K562 (cell line): ENCODE measurements around the gene HAP1. TPM values are rescaled to one million over a fixed set of nuclear protein-coding genes. Genes with fewer than 3 reads are reported as not detected.

Experiments
- ATF3 ChIP-seq, 2 experiments: fragments of 450-650 bp in 1 of 2; sonication (generic) in 1 of 2; formaldehyde crosslinking in 1 of 2; IDR thresholded peaks in 1 of 2; conservative IDR thresholded peaks in 1 of 2; 2 replicates each; pipeline versions ENCODE4 v1.6.1 to v1.8.1; 2016 to 2023; ENCODE audit warnings: mild to moderate bottlenecking in 2 of 2, moderate library complexity in 2 of 2, inconsistent platforms in 1 of 2, missing genetic modification reagents in 1 of 2
- LEF1 ChIP-seq: fragments of 450-650 bp; IDR thresholded peaks from 2 replicates; pipeline ENCODE4 v1.6.1; 2016; ENCODE audit warnings: mild to moderate bottlenecking
- PCBP1 ChIP-seq: fragments of 200-400 bp; formaldehyde crosslinking; IDR thresholded peaks from 2 replicates; pipeline ENCODE4 v1.6.1; 2018; ENCODE audit warnings: mild to moderate bottlenecking, low read depth, low read length; ENCODE audit not compliant: poor library complexity, severe bottlenecking
- REST ChIP-seq, 2 experiments: fragments of 450-650 bp; formaldehyde crosslinking in 1 of 2; IDR thresholded peaks; 2 replicates each; pipeline versions ENCODE4 v1.4.0 to v1.6.1; 2014 to 2020; ENCODE audit warnings: mild to moderate bottlenecking in 2 of 2, borderline replicate concordance in 1 of 2, low read depth in 1 of 2
- SNIP1 ChIP-seq: fragments of 450-650 bp; IDR thresholded peaks from 2 replicates; pipeline ENCODE4 v1.7.1; 2017; ENCODE audit warnings: low read depth, mild to moderate bottlenecking
- polyA plus RNA-seq, 8 experiments: library from polyadenylated mRNA; depleted of rRNA in 4 of 8; stranded (reverse) in 5 of 8; unstranded in 3 of 8; fragments of >200 nt; fragmentation: Nextera tagmentation in 2 of 8; fragmentation: Illumina TruSeq in 1 of 8; extraction: Ambion mirVana in 2 of 8; extraction: Trizol in 1 of 8; gene quantifications; 2 replicates each; pipeline versions ENCODE4 v1.2.1 to v1.2.3, GENCODE V29; 2011 to 2014; ENCODE audit warnings: inconsistent platforms in 1 of 8, missing spikeins in 1 of 8
- total RNA-seq, 7 experiments: library from RNA; depleted of rRNA in 6 of 7; stranded (reverse); fragments of >200 nt in 6 of 7; fragmentation: Illumina TruSeq in 2 of 7; extraction: Trizol in 2 of 7; gene quantifications; 2 replicates each; pipeline versions ENCODE4 v1.2.1 to v1.2.3, GENCODE V29; 2011 to 2021; ENCODE audit warnings: low replicate concordance in 1 of 7
- TF ChIP-seq, protein P1 (sequence below): fragments of 450-650 bp; IDR thresholded peaks from 2 replicates; pipeline ENCODE4 v1.6.1; 2018; ENCODE audit not compliant: partially characterized antibody

Gene HAP1
- total and polyA plus RNA-seq, 9 of the 15 experiments (the other 6 are each of a cell fraction or from before 2014, with no cell fraction given): under 0.01 to 0.09 (median 0.04) TPM; not detected in 6

GRCh38 chr17:41772586-41773189 is 38.2 kb upstream of the HAP1 start (continued):
- TF ChIP-seq PCBP1 (no peak), SNIP1 (no peak), LEF1 (no peak), REST (IDR thresholded peaks at IDR 0.05; ENCODE audit: borderline replicate concordance) (no peak), REST (CRISPR knock-in tag; IDR thresholded peaks at IDR 0.05; ENCODE audit: low read depth) (no peak), ATF3 (IDR thresholded peaks at IDR 0.05) (no peak), ATF3 (CRISPR knock-in tag; conservative IDR thresholded peaks at IDR 0.05) (no peak)
- TF ChIP-seq, protein P1, sequence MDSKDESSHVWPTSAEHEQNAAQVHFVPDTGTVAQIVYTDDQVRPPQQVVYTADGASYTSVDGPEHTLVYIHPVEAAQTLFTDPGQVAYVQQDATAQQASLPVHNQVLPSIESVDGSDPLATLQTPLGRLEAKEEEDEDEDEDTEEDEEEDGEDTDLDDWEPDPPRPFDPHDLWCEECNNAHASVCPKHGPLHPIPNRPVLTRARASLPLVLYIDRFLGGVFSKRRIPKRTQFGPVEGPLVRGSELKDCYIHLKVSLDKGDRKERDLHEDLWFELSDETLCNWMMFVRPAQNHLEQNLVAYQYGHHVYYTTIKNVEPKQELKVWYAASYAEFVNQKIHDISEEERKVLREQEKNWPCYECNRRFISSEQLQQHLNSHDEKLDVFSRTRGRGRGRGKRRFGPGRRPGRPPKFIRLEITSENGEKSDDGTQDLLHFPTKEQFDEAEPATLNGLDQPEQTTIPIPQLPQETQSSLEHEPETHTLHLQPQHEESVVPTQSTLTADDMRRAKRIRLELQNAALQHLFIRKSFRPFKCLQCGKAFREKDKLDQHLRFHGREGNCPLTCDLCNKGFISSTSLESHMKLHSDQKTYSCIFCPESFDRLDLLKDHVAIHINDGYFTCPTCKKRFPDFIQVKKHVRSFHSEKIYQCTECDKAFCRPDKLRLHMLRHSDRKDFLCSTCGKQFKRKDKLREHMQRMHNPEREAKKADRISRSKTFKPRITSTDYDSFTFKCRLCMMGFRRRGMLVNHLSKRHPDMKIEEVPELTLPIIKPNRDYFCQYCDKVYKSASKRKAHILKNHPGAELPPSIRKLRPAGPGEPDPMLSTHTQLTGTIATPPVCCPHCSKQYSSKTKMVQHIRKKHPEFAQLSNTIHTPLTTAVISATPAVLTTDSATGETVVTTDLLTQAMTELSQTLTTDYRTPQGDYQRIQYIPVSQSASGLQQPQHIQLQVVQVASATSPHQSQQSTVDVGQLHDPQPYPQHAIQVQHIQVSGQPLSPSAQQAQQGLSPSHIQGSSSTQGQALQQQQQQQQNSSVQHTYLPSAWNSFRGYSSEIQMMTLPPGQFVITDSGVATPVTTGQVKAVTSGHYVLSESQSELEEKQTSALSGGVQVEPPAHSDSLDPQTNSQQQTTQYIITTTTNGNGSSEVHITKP: no peak
